ENCODE data around the gene MMP24.

The MMP24 gene

DNA sequence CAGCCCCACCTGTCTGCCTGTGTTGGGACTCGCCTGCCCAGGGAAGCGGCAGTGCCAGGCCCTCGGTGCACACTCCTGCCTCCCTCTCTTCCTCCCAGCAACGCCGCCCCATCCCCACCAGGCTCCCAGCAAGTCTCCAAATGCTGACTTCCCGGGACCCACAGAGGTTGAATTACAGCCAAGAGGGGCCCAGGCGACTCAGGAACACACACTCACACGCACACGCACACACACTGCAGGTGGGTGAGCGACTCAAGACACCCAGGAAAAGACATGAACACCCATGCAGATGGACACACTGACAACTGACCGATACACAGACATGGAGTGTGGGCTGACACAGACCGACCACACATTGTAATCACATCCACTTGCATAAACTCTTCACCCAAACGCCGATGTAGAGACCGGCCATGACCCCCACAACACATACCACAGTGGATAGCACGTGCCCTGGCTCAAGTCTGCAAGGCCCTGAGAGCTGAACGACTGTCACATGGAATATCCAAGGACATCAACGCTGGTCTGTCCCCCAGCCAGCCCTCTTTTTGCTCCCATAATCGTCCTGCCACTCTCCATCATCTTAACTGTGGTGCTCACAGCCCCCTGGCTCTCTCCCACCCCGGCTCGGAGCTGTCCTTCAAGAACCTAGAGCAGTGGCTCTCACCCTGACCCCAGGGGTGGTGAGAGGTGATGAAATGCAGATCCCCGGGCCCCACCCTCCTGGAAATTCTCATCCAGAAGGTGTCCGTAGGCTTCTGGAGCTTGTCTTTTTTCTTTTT, 66.2 kb downstream of the MMP24 start:
- Histone ChIP-seq H3K4me3 (ENCODE audit: low read length) (no peak overlapping the region), H3K4me1 (ENCODE audit: control insufficient read depth, low read depth, low read length) (no peaks in the 10 kb centered on the region), H3K9ac (ENCODE audit: low read length) (no peak overlapping the region), H3K27ac (ENCODE audit: low read length) (no peak overlapping the region), H3K9me3 (ENCODE audit: control insufficient read depth, low read depth, low read length) (no peaks in the 10 kb centered on the region), H3K27me3 (ENCODE audit: control insufficient read depth, insufficient read depth, low read length) (no peaks in the 10 kb centered on the region), H3K36me3 (ENCODE audit: control insufficient read depth, low read depth, low read length) (no peaks in the 10 kb centered on the region)

DNA sequence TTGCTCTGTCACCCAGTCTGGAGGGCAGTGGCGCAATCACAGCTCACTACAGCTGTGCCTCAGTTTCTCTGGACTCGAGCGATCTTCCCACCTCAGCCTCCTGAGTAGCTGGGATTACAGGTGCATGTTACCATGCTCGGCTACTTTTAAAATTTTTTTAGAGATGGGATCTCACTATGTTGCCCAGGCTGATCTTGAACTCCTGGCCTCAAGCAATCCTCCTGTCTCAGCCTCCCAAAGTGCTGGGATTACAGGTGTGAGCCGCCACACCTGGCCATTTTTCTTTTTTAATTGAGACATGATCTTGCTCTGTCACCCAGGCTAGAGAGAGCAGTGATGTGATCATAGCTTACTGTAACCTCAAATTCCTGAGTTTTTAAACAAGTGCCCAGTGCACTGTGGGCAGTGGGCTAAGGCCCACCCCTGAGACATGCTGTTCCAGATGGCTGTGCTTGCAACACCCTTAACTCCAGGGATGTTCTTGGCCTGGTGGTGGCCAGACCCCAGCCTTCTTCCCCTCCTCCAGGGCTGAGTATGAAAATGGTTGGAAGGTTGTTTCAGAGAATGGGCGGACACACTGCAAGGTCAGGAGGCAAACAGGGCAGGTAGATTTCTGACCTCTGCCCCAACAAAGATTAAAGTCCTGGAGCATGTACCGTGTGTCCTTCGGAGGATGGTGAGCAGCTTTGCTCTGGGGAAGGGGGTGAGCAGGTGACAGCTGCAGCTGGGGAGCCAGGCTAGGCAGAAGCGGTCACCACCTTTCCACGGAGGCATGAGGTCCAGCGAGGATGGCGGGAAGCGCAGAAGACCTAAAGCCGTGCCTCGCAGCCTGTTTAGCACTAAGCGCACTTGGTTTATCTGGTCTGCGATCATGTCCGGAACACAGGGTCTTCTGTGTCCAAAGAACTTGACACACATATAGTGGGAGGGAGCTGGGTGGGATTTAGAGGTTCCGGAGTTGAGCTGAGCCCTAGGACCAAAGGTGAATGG, 67.1 kb downstream of the MMP24 start:
- H3K27ac ChIP-seq (ENCODE audit: low read length): no peak overlapping the region
- H3K27me3 ChIP-seq (ENCODE audit: control insufficient read depth, insufficient read depth, low read length): no peaks in the 10 kb centered on the region
- H3K9ac ChIP-seq (ENCODE audit: low read length): no peak overlapping the region
- H3K4me1 ChIP-seq (ENCODE audit: control insufficient read depth, low read depth, low read length): no peaks in the 10 kb centered on the region
- H3K4me3 ChIP-seq (ENCODE audit: low read length): no peak overlapping the region
- no peaks in the 10 kb centered on the region for H3K36me3 ChIP-seq (ENCODE audit: control insufficient read depth, low read depth, low read length)
- no peaks in the 10 kb centered on the region for H3K9me3 ChIP-seq (ENCODE audit: control insufficient read depth, low read depth, low read length)

DNA sequence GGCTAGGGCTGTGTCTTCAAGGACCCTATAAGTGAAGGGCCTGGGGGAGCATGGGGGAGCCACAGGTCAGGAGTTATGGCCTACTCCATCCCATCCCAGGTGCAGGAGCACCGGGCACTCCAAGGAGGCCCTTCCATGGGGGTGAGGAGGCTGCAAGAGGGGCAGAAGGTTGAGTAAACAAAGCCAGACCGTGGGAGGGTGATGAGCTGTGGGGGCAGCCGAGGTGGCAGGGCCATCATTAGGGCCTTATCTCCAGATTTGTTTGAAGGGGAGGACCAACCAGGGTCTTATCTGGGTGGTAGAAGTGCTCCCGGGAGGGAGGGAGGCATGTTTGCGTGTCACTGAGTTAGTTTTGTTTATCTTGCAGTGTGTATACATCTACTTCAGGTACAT, 67.8 kb downstream of the MMP24 start:
- Histone ChIP-seq H3K4me3 (ENCODE audit: low read length) (no peak overlapping the region), H3K27ac (ENCODE audit: low read length) (no peak overlapping the region), H3K9ac (ENCODE audit: low read length) (no peak overlapping the region), H3K4me1 (ENCODE audit: control insufficient read depth, low read depth, low read length) (no peaks in the 10 kb centered on the region), H3K36me3 (ENCODE audit: control insufficient read depth, low read depth, low read length) (no peaks in the 10 kb centered on the region), H3K9me3 (ENCODE audit: control insufficient read depth, low read depth, low read length) (no peaks in the 10 kb centered on the region), H3K27me3 (ENCODE audit: control insufficient read depth, insufficient read depth, low read length) (no peaks in the 10 kb centered on the region)

DNA sequence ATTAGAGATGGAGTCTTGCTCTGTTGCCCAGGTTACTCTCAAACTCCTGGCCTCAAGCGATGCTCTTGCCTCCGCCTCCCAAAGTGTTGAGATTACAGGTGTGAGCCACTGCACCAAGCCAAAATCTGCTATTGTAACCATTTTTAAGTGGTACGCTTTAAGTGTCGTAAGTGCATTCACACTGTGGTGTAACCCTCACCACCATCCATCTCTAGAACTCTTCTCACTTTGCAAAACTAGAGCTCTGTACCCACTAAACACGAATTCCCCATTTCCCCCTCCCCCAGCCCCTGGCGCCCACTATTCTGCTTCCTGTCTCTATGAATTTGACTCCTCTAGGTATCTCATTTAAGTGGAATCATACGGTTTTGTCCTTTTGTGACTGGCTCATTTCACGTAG, 68.6 kb downstream of the MMP24 start:
- Histone ChIP-seq H3K4me1 (ENCODE audit: control insufficient read depth, low read depth, low read length) (no peaks in the 10 kb centered on the region), H3K9me3 (ENCODE audit: control insufficient read depth, low read depth, low read length) (no peaks in the 10 kb centered on the region), H3K4me3 (ENCODE audit: low read length) (no peak overlapping the region), H3K27ac (ENCODE audit: low read length) (no peak overlapping the region), H3K9ac (ENCODE audit: low read length) (no peak overlapping the region), H3K27me3 (ENCODE audit: control insufficient read depth, insufficient read depth, low read length) (no peaks in the 10 kb centered on the region), H3K36me3 (ENCODE audit: control insufficient read depth, low read depth, low read length) (no peaks in the 10 kb centered on the region)

DNA sequence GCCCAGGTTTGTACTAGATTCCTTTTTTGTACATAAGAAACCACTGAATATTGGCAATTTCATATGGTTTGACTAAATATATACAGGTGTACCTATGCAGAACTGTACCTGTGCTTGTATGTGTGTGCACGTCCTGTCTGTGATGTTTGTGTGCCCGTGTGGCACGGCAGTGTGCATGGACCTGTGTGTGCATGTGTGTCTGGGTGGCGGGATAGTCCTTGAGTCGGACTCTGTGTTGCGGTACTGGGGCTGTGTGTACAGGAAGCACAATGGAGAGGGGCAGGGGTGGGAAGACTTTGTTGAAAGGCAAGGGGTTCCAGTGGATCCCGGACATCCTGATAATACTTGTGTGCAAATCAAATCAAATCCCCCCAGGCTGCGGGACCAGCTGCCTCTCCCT, 69.2 kb downstream of the MMP24 start:
- Histone ChIP-seq H3K9ac (ENCODE audit: low read length) (no peak overlapping the region), H3K4me1 (ENCODE audit: control insufficient read depth, low read depth, low read length) (no peaks in the 10 kb centered on the region), H3K9me3 (ENCODE audit: control insufficient read depth, low read depth, low read length) (no peaks in the 10 kb centered on the region), H3K27ac (ENCODE audit: low read length) (no peak overlapping the region), H3K36me3 (ENCODE audit: control insufficient read depth, low read depth, low read length) (no peaks in the 10 kb centered on the region), H3K4me3 (ENCODE audit: low read length) (no peak overlapping the region), H3K27me3 (ENCODE audit: control insufficient read depth, insufficient read depth, low read length) (no peaks in the 10 kb centered on the region)

DNA sequence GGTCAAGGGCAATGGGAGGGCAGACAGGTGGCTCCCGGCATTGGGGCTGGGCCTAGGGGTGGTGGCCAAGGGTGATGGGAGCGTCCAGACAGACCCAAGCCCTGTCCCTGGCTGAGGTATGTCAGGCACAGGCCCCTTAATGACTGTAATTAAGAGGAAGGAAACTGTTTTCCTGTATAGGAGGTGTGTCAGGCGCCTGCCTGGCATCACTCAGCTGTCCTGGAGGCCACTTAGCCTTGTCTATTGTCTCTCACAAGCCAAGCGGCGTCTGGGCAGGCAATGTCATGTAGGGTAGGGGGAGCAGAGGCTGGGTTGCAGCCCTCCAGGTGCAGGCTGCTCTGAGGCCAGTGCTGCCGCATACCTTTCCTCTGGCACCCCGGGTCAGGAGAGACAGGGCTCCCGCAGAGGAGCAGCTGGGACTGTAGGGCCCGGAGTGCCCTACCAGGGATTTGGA, 69.6 kb downstream of the MMP24 start:
- no peaks in the 10 kb centered on the region for H3K4me1 ChIP-seq (ENCODE audit: control insufficient read depth, low read depth, low read length)
- H3K27ac ChIP-seq (ENCODE audit: low read length): no peak overlapping the region
- no peaks in the 10 kb centered on the region for H3K9me3 ChIP-seq (ENCODE audit: control insufficient read depth, low read depth, low read length)
- no peaks in the 10 kb centered on the region for H3K27me3 ChIP-seq (ENCODE audit: control insufficient read depth, insufficient read depth, low read length)
- H3K4me3 ChIP-seq (ENCODE audit: low read length): no peak overlapping the region
- no peak overlapping the region for H3K9ac ChIP-seq (ENCODE audit: low read length)
- H3K36me3 ChIP-seq (ENCODE audit: control insufficient read depth, low read depth, low read length): no peaks in the 10 kb centered on the region

DNA sequence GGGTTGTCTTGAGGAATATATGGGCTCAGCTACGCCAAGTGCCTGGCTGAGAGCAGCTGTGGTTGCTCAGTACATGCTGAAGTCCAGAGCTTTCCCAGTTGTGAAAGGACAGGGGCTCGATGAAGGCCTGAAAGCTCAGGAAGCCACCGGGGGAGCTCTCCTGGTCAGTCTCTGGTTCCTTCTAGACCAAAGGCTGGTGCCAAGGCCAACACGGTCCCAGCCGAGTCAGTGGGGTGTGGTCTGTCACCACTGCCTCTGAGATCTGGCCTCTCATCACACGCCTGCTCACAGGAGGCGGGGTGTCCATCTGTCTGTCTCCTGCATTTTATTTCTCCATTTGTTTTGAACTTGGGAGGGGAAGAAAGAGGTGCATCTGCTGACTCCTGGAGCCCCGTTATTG, 70.7 kb downstream of the MMP24 start:
- Histone ChIP-seq H3K9ac (ENCODE audit: low read length) (no peak overlapping the region), H3K27ac (ENCODE audit: low read length) (no peak overlapping the region)

DNA sequence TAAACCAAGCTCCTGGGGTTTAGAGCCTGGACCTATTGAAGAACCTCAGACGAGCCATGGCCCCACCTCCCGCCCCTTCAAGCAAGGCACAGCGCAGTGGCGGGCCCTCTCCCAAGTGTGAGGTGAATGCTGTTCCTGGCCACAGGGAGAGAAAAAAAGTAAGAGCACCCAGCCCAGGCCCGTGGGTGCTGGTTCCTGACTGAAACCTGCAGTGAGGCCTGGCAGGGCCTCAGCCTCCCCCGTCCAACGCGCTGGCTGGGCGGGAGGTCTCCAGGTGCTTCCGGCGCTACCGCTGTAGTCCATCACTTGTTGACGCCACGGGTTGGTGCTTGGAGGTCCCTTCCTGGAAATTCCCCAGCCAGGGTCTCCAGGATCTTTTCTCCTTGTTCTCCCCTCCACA, 71.2 kb downstream of the MMP24 start:
- no peak overlapping the region for H3K9ac ChIP-seq (ENCODE audit: low read length)
- H3K4me3 ChIP-seq (ENCODE audit: low read length): no peak overlapping the region
- no peaks in the 10 kb centered on the region for H3K9me3 ChIP-seq (ENCODE audit: control insufficient read depth, low read depth, low read length)
- H3K36me3 ChIP-seq (ENCODE audit: control insufficient read depth, low read depth, low read length): no peaks in the 10 kb centered on the region
- no peaks in the 10 kb centered on the region for H3K4me1 ChIP-seq (ENCODE audit: control insufficient read depth, low read depth, low read length)
- H3K27me3 ChIP-seq (ENCODE audit: control insufficient read depth, insufficient read depth, low read length): no peaks in the 10 kb centered on the region
- no peak overlapping the region for H3K27ac ChIP-seq (ENCODE audit: low read length)

More for the DNA sequence above, 70.7 kb downstream of the MMP24 start:
- no peaks in the 10 kb centered on the region for H3K36me3 ChIP-seq (ENCODE audit: control insufficient read depth, low read depth, low read length)
- no peak overlapping the region for H3K4me3 ChIP-seq (ENCODE audit: low read length)
- H3K27me3 ChIP-seq (ENCODE audit: control insufficient read depth, insufficient read depth, low read length): no peaks in the 10 kb centered on the region
- no peaks in the 10 kb centered on the region for H3K9me3 ChIP-seq (ENCODE audit: control insufficient read depth, low read depth, low read length)
- H3K4me1 ChIP-seq (ENCODE audit: control insufficient read depth, low read depth, low read length): no peaks in the 10 kb centered on the region

DNA sequence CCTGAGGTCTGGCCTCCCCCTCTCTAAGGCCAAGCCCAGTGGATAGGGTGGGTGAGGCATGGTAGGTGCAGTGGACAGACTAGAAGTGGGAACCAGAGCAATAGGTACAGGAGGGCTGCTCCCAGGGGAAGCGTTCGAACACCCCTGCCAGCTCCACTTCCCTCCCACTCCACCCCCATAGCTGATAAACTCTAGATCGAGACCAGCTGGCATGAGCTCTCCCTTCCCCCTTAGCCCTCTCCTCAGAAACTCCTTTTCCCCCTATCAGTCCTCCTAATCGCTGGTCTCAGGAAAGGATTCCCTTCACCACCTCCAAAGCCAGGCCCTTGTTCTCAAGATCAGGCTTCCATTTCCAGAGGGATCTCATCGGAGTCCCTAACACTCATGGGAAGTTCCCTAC, 71.8 kb downstream of the MMP24 start:
- H3K36me3 ChIP-seq (ENCODE audit: control insufficient read depth, low read depth, low read length): no peaks in the 10 kb centered on the region

DNA sequence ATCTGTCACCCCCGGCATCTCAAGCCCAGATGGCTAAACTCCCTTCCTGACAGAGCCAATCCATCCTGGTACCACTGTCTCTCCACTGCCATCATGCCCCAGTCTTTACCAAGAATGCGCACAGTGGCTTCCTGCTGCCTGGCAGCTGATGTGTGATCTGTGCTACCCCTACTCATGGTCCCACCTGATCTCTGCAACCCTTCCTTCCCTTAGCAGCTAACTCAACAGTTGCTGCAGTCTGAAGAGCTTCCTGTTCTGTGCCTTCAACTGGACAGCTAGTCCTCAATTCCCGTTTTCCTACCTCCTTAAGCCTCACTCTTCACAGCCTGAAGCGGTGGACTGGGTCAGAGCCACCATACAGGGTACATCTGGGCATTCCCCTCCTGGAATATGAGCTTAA, 73.3 kb downstream of the MMP24 start:
- H3K27me3 ChIP-seq (ENCODE audit: control insufficient read depth, insufficient read depth, low read length): no peaks in the 10 kb centered on the region
- no peak overlapping the region for H3K27ac ChIP-seq (ENCODE audit: low read length)
- peaks cover 8% of the 10 kb centered on the region for H3K4me1 ChIP-seq (ENCODE audit: control insufficient read depth, low read depth, low read length)
- no peak overlapping the region for H3K9ac ChIP-seq (ENCODE audit: low read length)
- no peaks in the 10 kb centered on the region for H3K9me3 ChIP-seq (ENCODE audit: control insufficient read depth, low read depth, low read length)
- H3K36me3 ChIP-seq (ENCODE audit: control insufficient read depth, low read depth, low read length): no peaks in the 10 kb centered on the region
- H3K4me3 ChIP-seq (ENCODE audit: low read length): no peak overlapping the region

More for the DNA sequence above, 71.8 kb downstream of the MMP24 start:
- H3K4me3 ChIP-seq (ENCODE audit: low read length): no peak overlapping the region
- no peak overlapping the region for H3K27ac ChIP-seq (ENCODE audit: low read length)
- no peaks in the 10 kb centered on the region for H3K9me3 ChIP-seq (ENCODE audit: control insufficient read depth, low read depth, low read length)
- no peaks in the 10 kb centered on the region for H3K27me3 ChIP-seq (ENCODE audit: control insufficient read depth, insufficient read depth, low read length)
- no peak overlapping the region for H3K9ac ChIP-seq (ENCODE audit: low read length)
- H3K4me1 ChIP-seq (ENCODE audit: control insufficient read depth, low read depth, low read length): no peaks in the 10 kb centered on the region

DNA sequence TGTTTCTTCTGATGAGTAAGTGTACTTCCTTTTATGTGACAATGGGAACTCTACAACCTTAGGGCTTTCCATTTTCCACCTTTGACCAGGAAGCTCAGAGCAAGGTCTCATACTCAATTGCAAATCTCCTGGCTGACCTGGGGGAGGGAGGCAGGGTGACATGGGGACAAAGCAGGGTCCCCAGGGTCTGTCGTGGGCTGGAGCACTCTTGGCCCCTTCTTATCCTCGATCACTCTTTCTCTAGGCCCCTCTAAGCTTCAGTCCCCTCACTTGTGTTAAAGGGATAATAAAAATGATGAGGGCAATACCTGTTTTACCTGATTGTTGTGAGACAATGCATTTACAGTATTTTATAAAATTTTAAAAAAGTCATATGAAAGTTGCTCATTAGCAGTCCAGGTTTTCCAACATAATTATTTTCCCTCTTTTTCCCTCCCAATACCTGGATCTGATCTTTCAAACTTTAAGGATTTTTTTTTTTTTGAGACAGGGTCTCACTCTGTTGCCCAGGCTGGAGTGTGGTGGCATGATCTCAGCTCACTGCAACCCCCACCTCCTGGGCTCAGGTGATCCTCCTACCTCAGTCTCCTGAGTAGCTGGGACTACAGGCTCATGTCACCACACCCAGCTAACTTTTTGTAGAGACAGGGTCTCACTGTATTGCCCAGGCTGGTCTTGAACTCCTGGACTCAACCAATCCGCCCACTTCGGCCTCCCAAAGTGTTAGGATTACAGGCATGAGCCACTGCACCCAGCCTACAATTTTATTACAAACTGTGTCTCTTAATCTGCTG, 74.2 kb downstream of the MMP24 start:
- Histone ChIP-seq H3K9ac (ENCODE audit: low read length) (no peak overlapping the region), H3K27ac (ENCODE audit: low read length) (no peak overlapping the region), H3K27me3 (ENCODE audit: control insufficient read depth, insufficient read depth, low read length) (no peaks in the 10 kb centered on the region), H3K4me3 (ENCODE audit: low read length) (no peak overlapping the region), H3K9me3 (ENCODE audit: control insufficient read depth, low read depth, low read length) (no peaks in the 10 kb centered on the region), H3K4me1 (ENCODE audit: control insufficient read depth, low read depth, low read length) (peaks cover 8% of the 10 kb centered on the region), H3K36me3 (ENCODE audit: control insufficient read depth, low read depth, low read length) (no peaks in the 10 kb centered on the region)

All from iPS-18a (cell line).